NCI-H187 treated with DMSO at 0.1 percent for 48 hours (cell line): ENCODE data around the gene SAP30L.
A peak's percentile ranks its signal among the peaks of the same experiment; 100 is the strongest.

Source experiments
- DNase-seq: peaks from one replicate; lab custom pipeline; 2025; lab: John Stamatoyannopoulos, UW

Gene SAP30L, protein sequence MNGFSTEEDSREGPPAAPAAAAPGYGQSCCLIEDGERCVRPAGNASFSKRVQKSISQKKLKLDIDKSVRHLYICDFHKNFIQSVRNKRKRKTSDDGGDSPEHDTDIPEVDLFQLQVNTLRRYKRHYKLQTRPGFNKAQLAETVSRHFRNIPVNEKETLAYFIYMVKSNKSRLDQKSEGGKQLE

DNA sequence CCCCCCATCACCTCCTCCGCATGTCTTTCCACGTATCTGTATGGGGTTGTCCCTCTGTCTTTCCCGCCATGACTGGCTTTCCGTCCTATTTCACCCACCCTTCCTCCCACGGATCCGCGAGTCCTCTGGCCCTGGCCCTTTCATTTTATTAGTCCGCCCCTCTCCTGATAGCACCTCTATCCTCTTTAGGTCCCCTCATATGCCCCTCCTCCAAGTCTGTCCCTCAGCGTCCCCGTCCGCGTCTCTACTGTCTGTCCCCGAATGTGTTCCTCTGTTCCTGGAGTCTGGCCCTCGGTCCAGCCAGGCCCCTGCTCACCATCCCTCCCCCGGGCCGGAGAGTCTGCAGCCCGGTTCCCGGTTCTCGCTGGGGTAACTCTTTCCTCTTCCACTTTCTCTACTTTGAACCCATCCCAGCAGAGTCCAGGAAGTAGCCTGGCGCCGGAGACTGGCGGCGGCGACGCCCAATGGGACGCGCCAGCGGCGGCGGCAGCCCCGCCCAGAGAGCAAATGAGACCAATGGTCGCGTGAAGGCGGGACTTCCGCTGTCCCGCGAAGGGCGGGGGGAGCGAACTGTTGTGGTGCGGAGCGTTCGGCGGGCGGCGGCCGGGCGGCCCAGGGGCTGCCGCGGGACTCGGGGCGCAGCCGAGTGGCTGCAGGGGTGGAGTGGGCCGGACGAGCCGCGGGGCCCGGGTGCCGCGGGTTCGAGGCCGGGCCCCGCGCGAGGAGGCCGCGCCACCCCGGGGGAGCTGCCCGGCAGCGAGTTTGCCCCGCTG is at the start of gene SAP30L:
Gene SAP30L, plus strand, starts transcription at position 576 of the 773 bp plus-strand sequence. CDS start 608 bp downstream, outside the sequence.
- DNase-seq: peak; percentile 23

DNA sequence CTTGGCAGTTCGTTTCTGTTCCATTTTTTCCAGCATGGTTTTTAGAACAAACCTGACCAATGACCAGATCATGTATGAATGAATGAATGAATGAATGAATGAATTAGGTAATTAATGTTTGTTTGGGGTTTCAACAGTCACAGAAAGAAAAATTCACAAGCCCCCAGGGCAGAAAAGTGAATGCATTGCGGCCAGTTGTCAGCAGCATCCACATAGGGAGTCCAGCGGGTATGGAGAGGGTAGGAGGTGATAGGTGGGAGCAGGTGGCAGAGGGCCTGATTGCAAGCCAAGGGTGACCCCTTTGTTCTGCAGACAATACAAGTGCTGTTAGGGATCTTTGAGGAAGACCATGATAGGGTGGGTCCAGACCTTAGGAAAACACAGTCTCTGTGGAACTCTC is 49.7 kb upstream of the SAP30L start:
- DNase-seq: no peak

DNA sequence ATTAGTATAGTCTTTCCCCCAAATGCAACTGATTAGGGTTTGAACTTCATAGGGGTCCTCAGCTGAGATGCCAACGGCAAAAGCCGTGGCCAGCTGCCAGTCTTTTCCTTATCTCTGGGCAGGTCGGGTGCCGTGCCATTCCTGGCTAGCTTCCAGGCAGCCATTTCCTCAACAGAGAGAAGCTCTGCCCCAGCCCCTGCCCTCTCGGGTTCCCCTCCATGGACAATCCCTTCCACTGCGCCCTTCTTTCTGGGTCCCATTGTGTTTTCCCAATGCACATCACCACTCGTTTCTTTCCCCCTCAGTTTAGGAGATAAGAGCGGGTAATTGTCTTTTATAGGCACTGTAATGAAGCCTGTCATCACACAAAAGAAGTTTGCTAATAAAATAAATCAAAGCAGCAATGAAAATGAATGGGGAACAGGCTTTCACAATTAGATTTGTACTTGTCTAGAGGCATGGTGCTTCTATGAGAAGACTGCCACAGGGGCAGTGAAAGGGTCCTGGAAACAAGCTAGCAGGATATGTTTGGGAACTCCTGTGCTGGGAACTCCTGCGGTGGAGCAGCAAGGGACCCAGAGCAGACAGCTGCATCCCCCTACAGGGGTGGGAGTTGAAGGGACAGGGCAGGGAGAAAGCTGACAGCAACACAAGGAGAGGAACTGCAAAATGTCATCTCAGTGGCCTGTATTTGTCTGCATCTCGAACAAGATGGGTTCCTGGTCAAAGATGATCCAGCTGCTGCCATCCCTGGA is 48.0 kb upstream of the SAP30L start:
- DNase-seq: no peak

DNA sequence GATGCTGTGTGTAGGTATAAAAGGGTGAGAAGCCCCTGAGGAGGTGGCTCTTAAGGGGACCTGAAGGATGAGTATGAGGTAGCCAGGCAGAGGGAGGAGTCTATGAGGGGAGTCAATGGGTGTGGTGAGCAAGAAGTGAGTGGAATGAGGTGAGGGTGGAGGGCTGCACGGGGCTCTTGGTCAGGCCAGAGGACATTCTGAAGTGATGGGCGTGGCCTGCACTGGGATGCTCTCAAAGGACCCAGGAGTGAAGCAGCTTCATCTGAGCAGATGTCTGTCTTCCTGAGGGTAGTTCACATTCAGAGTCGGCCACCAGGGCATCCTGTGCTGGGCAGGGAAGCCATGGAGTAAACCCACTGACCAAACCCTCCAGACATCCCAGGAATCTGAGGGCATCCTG is 45.1 kb upstream of the SAP30L start:
- DNase-seq: no peak

DNA sequence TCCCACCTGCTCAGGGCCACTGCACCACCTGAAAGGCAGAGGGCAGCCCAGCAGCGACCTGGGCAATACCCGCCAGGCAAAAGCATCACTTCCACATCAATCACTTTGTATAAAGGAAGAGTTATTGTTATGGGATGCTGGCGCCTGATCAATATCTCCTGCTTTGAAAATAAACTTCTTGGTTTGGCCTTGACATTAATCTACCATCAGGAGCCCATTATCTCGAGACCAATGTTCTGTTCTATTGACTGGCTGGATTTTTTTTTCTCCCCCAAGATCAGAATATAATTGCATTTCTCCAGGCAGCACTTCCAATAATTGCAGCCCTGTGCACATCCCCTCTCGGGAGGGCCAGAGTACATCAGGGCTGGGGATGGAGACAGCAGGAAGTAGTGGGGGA is 44.4 kb upstream of the SAP30L start:
- no peak for DNase-seq

DNA sequence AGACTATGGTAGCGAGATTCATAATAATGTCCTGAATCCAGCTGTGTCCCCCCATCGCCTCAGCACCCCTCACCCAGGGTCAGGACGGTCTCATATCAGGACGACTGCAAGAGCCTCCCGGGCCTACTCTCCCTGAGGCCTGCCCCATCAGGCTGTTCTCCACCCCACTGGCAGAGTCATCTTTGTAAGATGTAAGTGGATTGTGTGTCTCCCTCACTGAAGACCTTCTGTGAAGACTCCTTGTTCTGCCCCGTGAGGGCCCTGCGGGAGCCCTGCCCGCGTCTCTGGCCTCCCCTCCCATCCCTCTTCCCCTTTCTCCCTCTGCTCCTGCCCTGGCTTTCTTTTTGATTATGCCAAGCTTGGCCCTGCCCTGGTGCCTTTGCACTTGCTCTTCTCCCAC is 43.9 kb upstream of the SAP30L start:
- DNase-seq: no peak

DNA sequence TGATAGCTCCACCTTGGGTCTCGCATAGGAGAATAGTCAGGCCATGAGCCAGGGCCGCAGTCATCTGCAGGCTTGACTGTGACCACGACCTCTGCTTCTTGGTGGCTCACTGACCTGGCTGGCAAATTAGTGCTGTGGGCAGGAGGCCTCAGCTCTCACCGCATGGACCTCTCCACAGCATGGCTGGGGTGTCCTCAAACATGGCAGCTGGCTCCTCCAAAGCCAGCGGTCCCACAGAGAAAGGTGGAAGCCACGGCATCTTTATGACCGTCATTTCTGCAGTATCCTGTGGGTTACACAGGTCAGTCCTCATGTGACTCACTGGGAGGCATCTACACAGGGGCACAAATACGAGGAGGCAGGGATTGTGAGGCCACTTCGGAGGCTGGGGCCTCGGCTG is 43.2 kb upstream of the SAP30L start:
- DNase-seq: no peak

DNA sequence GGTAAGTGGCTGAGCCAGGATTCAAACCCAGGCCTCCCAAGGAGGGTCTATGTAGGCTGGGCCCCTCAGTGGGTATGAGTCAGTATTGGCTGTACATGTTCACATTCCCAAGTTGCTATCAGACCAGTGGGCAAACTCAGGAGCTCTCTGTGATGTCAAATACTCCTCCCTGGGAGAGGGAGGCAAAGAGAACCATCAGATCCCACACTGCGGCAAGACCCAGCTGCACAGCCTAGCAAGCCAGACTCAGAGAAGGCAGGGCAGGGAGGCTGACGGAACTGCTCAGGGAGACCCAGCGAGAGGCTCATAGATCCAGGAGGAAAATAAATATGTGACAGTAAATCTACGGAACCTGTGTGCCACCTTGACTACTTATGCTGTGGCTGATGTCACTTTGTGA is 42.6 kb upstream of the SAP30L start:
- DNase-seq: no peak

DNA sequence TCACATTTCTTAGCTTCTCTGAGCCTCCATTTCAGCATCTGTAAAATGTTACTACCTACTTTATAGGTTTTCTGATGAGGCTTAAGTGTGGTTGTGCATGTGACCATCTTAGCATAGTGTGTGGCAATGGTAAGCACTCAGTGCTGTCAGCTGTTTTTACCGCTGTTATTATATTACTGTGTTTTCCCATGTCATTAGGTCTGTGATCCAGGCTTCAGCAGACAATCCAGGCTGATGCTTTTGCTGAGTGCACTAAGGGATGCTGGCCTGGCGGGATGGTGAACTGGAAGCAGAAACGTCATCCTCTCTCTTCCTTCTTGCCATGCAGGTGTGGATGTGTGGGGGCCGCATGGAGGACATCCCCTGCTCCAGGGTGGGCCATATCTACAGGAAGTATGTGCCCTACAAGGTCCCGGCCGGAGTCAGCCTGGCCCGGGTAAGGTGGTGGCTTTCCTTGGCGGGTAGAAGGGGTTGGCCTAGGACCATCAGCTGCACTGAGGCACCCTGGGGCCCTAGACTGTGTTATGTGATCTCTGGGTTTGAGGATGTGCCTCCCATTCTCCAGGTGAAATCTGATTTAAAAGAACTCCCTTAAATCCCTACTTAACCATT is 41.9 kb upstream of the SAP30L start:
- no peak for DNase-seq

DNA sequence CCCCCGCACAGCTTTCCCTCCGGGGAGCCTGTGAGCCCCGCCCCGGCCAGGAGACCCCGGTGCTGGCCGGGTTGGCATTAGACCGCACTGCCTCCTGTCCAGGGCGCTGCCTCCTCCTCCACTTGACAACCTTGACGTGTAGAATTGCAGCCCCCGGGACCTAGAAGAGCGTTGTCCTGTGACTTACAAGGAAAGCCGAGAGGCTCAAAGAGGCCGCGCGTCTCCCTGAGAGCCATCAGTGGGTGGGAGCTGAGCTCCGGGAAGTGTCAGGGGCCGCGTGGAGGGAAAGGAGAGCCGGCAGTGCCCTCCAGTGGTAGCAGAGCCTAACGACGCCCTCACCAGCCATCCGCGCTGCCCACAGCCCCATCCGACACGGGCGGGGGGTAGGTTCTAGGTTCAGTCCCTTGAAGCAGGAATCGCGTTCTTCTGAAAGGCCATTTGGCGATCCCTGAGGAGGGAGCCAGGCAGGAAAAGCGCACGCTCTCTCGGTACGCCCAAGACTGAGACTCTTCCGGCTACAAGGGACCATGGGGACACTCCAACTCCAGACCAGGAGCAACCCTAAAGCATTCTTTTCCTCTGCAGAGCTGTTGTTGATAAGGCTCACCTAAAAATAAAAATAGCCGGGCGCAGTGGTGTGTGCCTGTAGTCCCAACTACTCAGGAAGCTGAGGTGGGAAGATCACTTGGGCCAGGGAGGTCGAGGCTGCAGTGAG is 40.6 kb upstream of the SAP30L start:
- DNase-seq: peak; percentile 45

DNA sequence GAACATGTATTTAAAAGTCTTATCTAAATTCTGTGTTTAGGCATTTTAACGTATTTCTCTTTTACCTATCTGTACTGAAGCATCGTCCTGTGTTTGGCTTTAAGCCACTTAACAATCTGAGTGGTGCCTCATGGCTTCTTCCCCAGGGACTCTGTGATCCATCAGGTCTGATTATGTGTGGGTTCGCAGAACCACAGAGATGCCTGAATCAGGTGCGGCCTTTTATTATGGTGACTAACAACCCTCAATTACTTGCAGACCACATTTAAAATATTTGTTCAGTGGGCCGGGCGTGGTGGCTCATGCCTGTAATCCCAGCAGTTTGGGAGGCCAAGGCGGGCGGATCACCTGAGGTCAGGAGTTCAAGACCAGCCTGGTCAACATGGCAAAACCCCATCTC is 39.6 kb upstream of the SAP30L start:
- no peak for DNase-seq

DNA sequence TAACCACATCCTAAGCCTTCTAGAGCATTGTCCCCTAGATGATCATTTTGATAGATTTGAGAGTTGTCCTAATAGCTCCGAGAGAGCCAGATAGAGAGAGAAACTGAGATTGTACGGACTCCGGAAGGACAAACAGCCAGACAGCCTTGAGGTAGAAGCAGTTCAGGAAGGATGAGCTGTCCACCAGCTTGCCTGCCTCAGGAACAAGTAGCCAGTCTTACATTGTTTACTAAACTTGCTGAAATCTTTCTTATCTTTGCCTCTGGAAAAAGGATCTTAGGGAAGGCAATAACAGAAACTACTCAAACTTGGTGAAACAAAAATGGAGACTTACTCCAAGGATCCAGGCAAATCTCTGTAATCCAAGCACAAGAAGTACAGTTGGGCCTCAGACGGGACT is 39.0 kb upstream of the SAP30L start:
- DNase-seq: no peak

DNA sequence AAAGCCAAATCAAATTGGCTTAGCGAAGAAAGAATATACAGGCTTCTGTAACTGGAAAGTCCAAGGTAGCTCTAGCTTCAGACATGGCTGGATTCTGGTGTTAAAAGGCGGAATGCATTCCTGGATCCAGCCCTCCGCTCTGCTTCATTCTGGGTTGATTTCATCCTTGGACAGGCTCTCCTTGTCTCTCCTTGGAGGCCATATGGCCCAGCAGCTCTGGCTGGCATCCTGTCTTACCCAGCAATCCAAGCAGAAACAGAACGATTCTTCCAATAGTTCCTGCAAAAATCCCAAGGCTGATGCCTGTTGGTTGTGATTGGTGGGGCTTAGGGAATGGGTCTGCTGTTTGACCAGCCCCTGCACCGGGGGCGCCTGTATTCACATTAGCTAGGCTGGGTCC is 37.0 kb upstream of the SAP30L start:
- no peak for DNase-seq

DNA sequence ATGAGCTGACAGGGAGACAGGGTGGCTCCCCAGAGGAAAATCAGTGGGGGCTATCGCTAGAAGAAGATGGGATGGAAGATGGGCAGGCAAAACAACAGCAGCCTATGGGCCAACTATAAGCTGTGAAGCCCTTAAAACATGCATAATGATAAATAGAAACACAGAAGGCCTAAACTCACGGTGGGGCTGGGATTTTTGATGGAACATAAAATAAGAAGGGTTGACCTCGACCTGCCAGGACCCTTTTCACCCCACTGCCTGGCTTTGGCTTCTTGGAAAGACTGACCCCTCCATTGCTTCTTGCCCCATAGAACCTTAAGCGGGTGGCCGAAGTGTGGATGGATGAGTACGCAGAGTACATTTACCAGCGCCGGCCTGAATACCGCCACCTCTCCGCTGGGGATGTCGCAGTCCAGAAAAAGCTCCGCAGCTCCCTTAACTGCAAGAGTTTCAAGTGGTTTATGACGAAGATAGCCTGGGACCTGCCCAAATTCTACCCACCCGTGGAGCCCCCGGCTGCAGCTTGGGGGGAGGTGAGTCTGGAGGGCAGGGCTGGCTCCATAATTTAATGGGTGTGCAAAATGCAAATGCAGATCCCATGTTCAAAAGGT is 36.5 kb upstream of the SAP30L start:
- no peak for DNase-seq

DNA sequence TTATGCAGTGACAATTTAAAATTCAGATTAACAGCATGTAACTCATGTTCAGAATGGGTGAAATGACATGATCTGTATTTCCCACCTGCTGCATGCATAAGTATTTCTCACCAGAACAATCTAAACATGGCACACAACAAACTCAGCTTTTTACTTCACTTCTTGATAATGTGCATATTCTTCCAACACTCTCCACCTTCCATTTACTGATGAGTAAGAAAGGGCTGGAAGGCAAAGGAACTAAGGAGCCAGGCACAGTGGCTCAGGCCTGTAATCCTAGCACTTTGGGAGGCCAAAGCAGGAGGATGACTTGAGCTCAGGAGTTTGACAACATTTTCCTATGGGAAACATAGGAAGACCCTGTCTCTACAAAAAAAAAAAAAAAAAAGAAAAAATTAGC is 35.8 kb upstream of the SAP30L start:
- DNase-seq: no peak

DNA sequence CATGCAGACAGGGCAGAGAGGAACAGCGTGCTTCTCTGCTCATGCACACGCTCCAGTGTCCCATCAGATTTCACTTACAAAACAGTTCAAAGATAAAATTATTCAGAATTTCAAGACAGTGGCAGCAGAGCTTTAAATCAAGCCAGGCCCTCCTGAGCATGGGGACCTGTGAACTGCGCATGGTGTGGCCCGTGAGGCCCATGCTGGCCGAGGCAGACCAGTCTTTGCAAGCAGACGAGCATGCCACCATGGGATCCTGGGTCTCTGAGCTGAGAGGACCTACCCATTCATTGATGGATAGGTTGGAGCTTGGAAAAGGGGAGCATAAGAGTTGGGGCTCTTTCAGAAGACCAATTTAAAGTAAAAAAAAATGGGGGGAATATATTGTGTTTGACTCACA is 35.0 kb upstream of the SAP30L start:
- no peak for DNase-seq

DNA sequence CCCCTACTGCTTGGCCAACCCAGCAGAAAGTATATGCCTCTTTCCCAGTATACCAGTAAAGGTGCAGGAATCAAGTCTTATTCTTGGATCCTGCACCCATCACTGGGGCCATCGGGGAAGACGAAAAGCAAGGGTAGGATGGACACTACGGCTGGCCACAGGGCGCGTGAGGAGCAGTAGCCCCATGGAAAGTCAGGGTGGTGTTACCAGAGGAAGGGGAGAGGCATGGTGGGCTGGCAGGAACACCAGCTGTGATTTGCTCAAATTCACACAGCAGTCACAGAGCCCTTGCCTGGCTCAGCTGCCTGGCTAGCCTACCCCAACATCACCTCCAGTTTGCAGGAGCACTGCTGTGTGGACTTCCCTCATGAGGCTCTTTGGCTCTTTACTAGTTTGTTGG is 34.5 kb upstream of the SAP30L start:
- no peak for DNase-seq

DNA sequence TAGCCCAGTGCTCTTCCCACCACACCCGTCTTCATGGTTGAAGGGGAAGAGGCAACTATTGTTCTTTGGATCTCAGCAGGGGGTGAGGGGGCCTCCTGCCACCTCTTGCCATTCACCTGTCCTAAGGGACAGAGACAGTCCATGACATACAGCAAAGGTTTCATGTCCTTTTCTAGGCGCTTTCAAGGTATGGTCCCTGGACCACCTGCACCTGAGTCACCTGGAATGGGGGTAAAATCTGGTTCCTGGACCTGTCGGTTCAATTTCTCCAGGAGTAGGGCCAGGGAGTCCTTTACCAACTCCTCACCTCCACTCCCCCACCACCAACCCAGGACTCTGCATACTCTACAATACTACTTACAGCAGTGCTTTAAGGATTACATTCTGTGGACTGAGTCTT is 33.5 kb upstream of the SAP30L start:
- no peak for DNase-seq

DNA sequence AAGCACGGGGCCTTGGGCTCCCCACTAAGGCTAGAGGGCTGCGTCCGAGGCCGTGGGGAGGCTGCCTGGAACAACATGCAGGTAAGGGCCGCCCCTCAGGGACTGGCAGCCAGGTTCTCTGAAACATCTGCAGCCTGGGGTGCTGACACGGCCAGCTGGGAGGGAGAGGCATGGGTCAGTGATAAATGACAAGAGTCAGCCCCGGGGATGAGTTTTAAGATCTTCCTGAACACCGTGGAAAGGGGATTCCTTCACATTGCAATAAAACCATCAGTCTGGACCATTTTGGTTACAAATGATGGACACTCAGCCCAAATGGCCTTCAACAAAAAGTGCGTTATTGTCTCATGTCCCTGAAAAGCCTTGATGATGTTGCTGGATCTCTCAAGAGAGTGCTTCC is 32.9 kb upstream of the SAP30L start:
- no peak for DNase-seq

DNA sequence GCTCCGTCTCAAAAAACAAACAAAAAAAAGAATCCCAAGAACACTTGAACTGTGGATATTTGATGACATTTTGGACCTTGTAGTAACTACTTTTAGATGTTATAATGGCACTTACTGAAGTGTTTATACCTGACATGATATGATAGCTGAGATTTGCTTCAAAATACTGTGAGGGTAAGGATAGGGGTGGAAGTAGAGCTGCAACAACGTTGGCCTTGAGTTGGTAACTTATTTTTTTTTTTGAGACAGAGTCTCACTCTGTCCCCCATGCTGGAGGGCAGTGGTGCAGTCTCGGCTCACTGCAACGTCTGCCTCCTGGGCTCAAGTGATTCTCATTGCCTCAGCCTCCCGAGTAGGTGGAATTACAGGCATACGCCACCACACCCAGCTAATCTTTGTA is 30.7 kb upstream of the SAP30L start:
- DNase-seq: no peak

DNA sequence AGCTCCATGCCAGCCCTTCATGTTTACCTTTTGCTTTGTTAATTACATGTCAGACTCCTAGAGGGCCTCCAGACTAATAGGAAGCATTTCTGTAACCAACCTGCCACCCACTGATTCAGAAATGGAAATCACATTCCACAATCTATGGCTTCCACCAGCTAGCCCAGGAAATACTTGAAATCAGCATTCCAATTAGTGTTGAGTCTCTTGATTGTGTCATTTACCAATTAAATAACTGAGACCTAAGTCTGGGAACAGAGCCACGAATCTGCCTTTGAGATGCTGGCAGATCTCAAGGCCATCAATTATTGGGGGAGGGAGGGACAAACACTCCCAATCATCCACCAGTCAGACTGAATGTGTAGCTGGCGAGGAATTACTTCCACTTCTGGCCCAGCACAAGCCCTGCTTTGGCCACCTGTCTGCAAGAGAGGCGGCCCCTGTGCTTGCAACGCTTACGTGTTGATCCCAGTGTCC is 27.4 kb upstream of the SAP30L start:
- DNase-seq: no peak

DNA sequence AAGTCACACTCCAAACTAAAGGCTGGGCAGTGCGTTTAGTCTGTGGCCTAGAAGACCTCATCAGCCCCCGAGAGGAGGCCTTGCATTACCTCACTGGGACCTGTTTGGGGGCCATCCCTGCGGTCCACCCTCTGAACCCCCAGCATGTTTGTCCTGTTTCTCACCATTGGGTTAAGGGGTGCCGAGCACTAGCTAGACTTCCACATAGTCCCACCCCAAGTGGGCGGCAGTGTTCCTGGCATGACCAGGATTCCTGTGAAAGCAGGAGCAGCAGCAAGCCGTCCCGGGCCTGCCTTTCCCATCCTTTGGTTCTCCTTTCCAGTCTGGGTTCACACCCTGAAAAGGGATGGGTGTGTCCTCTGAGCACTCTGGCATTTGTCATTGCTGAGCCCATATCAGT is 26.6 kb upstream of the SAP30L start:
- DNase-seq: no peak
